Fibroblast of mammary gland (primary cell): ENCODE data around the gene CCDC148.

Experiments
- DNase-seq: peaks from one replicate; pipeline ENCODE4 v3.0.0-alpha.2; 2010; ENCODE audit warnings: low read depth
- H3K4me3 ChIP-seq: 2 replicates; pipeline ENCODE4 v1.5.1; 2011; ENCODE audit warnings: low read depth, mild to moderate bottlenecking, low read length, moderate library complexity; ENCODE audit not compliant: control insufficient read depth
- TF ChIP-seq, protein P1 (sequence below): conservative IDR thresholded peaks from 2 replicates; pipeline ENCODE4 v1.5.1; 2011; ENCODE audit warnings: low read depth, low read length, inconsistent platforms; ENCODE audit not compliant: control insufficient read depth, insufficient read depth

CCDC148 gene

GRCh38 chr2:158174956-158175355 lies 281.6 kb downstream of the CCDC148 start:
- TF ChIP-seq, protein P1, sequence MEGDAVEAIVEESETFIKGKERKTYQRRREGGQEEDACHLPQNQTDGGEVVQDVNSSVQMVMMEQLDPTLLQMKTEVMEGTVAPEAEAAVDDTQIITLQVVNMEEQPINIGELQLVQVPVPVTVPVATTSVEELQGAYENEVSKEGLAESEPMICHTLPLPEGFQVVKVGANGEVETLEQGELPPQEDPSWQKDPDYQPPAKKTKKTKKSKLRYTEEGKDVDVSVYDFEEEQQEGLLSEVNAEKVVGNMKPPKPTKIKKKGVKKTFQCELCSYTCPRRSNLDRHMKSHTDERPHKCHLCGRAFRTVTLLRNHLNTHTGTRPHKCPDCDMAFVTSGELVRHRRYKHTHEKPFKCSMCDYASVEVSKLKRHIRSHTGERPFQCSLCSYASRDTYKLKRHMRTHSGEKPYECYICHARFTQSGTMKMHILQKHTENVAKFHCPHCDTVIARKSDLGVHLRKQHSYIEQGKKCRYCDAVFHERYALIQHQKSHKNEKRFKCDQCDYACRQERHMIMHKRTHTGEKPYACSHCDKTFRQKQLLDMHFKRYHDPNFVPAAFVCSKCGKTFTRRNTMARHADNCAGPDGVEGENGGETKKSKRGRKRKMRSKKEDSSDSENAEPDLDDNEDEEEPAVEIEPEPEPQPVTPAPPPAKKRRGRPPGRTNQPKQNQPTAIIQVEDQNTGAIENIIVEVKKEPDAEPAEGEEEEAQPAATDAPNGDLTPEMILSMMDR = no peak
- H3K4me3 ChIP-seq = no peak overlapping the region
- DNase-seq = no peak

DNA sequence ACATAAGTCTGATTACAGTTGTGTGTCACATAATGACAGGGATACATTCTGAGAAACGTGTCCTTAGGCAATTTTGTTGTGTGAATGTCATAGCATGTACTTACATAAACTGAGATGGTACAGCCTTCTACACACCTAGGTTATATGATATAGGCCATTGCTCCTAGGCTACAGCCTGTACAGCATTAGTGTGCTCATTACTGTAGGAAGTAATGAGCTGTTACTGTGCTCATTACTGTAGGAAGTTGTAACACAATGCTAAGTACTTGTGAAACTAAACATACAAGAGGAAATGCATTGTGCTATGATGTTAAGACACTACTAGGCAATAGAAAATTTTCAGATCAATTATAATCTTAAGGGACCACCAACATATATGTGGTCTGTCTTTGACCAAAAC lies 282.1 kb downstream of the CCDC148 start:
- no peak for DNase-seq
- no peak overlapping the region for H3K4me3 ChIP-seq
- TF ChIP-seq, protein P1 = no peak

DNA sequence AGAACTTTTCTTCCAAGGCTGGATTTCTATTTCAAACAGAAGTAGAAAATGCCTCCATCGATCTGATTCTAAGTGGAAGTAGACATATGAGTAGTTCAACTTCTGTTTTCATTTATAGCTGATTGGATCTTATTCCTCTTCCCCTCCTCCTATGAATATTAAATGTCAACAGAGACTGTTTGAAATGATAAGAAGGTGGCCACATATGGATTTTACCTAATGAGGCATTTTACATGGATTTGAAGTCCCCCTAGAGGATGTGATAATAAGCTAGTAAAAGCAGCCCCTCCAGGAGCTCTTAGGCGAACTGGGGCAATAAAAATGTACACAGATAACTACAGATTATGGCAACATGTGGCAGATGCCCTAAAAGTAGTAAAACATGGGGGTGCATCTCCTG lies 283.8 kb downstream of the CCDC148 start:
- no peak for DNase-seq
- TF ChIP-seq, protein P1 = no peak
- H3K4me3 ChIP-seq = no peak overlapping the region

- TF ChIP-seq, protein P1 = no peak
- H3K4me3 ChIP-seq = no peak overlapping the region
- DNase-seq = no peak
Measured at GRCh38 chr2:158154596-158154995, 302.0 kb downstream of the CCDC148 start.

DNA sequence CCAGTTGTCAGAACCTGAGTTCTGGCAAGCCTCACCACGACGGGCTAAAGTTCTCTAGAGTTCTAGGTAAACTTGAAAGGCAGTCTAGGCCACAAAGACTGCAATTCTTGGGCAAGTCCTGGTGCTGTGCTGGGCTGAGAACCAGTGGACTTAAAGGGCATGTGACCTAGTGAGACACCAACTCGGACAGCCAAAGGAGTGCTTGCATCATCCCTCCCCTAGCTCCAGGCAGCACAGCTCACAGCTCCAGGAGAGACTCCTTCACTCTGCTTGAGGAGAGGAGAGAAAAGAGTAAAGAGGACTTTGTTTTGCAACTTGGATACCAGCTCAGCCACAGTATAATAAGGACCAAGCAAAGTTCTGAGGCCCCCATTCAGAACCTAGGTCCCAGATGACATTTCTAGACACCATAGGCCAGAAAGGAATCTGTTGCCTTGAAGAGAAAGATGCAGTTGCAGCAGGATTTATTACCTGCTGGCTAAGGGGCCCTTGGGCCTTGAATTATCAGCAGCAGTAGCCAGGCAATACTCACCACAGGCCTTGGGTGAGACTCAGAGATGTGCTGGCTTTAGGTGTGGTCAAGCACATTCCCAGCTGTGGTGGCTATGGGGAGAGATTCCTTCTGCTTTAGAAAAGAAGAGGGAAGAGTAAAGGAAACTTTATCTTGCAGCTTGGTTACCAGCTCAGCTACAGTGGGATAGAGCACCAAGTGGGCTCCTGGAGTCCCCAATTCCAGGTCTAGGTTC lies 303.1 kb downstream of the CCDC148 start:
- TF ChIP-seq, protein P1 = no peak
- no peak for DNase-seq
- no peak overlapping the region for H3K4me3 ChIP-seq

- no peak overlapping the region for H3K4me3 ChIP-seq
- no peak for DNase-seq
- TF ChIP-seq, protein P1 = no peak
Measured at GRCh38 chr2:158144914-158145625, 311.5 kb downstream of the CCDC148 start.
